Ovary (tissue), 9 donors: ENCODE measurements around the gene ARHGEF10L. TPM values are rescaled to one million over a fixed set of nuclear protein-coding genes. Genes with fewer than 3 reads are reported as not detected.

ENCODE experiments used
- DNase-seq, 5 donors: peaks; one replicate each; pipeline ENCODE4 v3.0.0-alpha.2; 2019 to 2020
- H3K27ac ChIP-seq, 2 donors: fragments of 200-600 bp; one replicate each; pipeline versions ENCODE4 v1.5.1 to v1.8.0; 2019 to 2022
- H3K27me3 ChIP-seq: fragments of 200-600 bp; one replicate; pipeline ENCODE4 v1.8.0; 2022
- H3K36me3 ChIP-seq: fragments of 200-600 bp; sonication (generic); one replicate; pipeline ENCODE4 v1.5.1; 2019
- H3K4me1 ChIP-seq: one replicate; pipeline ENCODE4 v1.8.1; 2013; ENCODE audit warnings: mild to moderate bottlenecking, moderate library complexity; ENCODE audit not compliant: insufficient read depth
- H3K4me3 ChIP-seq: fragments of 200-600 bp; sonication (generic); one replicate; pipeline ENCODE4 v1.5.1; 2017
- H3K9me3 ChIP-seq, 2 donors: fragments of 200-600 bp in 1 of 2; sonication (generic) in 1 of 2; one replicate each; pipeline versions ENCODE4 v1.5.1 to v1.8.1; 2013 to 2019; ENCODE audit warnings: mild to moderate bottlenecking in 1 of 2, moderate library complexity in 1 of 2
- CTCF ChIP-seq, 3 donors: fragments of 450-650 bp in 2 of 3; fragments of 200-600 bp in 1 of 3; IDR thresholded peaks; one replicate each; pipeline versions ENCODE4 v1.5.1 to v1.8.0; 2016 to 2022; ENCODE audit warnings: antibody characterized with exemption in 3 of 3, mild to moderate bottlenecking in 1 of 3
- EP300 ChIP-seq: sonication (generic); formaldehyde crosslinking; IDR thresholded peaks from one replicate; pipeline ENCODE4 v1.6.1; 2017; ENCODE audit warnings: antibody characterized with exemption
- POLR2A ChIP-seq: fragments of 450-650 bp; IDR thresholded peaks from one replicate; pipeline ENCODE4 v1.6.1; 2017; ENCODE audit warnings: antibody characterized with exemption, mild to moderate bottlenecking, moderate library complexity
- WGBS, 3 donors: extraction: QIAGEN DNeasy Blood & Tissue Kit in 1 of 3; methylation state at CpG; one replicate each; pipeline versions ENCODE4 v1.1.5 to v1.1.7; 2013 to 2017; 5-methylcytosine and 5-hydroxymethylcytosine counted together
- intact Hi-C, 4 donors: fragments of 100-400 bp; cut with DNase I; formaldehyde crosslinking; loops; one replicate each; pipeline versions ENCODE4 v1.11.0 to v1.15.1; 2022 to 2023
- polyA plus RNA-seq, 2 donors: library from polyadenylated mRNA; stranded (reverse); fragments of 200-250 nt in 1 of 2; fragments of 350-450 nt in 1 of 2; fragmentation: Illumina TruSeq in 1 of 2; extraction: RNeasy Lipid Tissue Mini Kit (QIAGEN cat#74804) in 1 of 2; gene quantifications; one replicate each; pipeline ENCODE4 v1.2.3, GENCODE V29; 2013 to 2014
- total RNA-seq, 7 donors: library from RNA; depleted of rRNA in 2 of 7; stranded (reverse); fragments of >200 nt in 2 of 7; fragmentation: NEBNext Ultra II Directional in 3 of 7; extraction: Animal tissue kit (Norgen Biotek cat#: 25700) in 3 of 7; gene quantifications; one replicate each; pipeline versions ENCODE4 v1.1.0 to v1.2.4, GENCODE V29; 2016 to 2023
- donor health status: DM: no; HTN: no; CAD: no; lungs with moderate emphysema.
- donor health status: DM: no; HTN: no; CAD: no.
- donor health status: Bipolar disorder and iron deficiency.
- donor health status: DM: yes; HTN: yes; CAD: no.
- donor health status: DM: no; HTN: no; CAD: no.
- donor health status: DM: yes; HTN: yes; CAD: no.

Gene ARHGEF10L
- total and polyA plus RNA-seq, 9 donors, result 3.6 to 23.0 (median 18.3) TPM

GRCh38 chr1:17668624-17669175 is 129.2 kb downstream of the ARHGEF10L start:
- Histone ChIP-seq H3K9me3 (no peaks in the 10 kb centered on the region), H3K27ac (no peak overlapping the region), H3K36me3 (no peaks in the 10 kb centered on the region), H3K4me1 (peaks cover 3% of the 10 kb centered on the region), H3K27me3 (no peaks in the 10 kb centered on the region), H3K4me3 (no peak overlapping the region)
- no peak for DNase-seq
- WGBS, 3 donors, result 73 to 80% (median 77%) methylated on average over 20 of the region's 20 CpGs
- TF ChIP-seq EP300 (no peak), CTCF (IDR thresholded peaks at IDR 0.05) (no peak)
- intact Hi-C loops, result loop anchor here in 1 of 4 donors (10.0 kb wide), 1 partner anchor 906 kb away; no protein-coding TSS in a partner anchor

- H3K27ac ChIP-seq, result no peak overlapping the region
- DNase-seq, result no peak
- TF ChIP-seq CTCF (IDR thresholded peaks at IDR 0.05) (no peak), EP300 (no peak), POLR2A (no peak)
- no peaks in the 10 kb centered on the region for H3K36me3 ChIP-seq
- no peaks in the 10 kb centered on the region for H3K9me3 ChIP-seq
- intact Hi-C loops, result loop anchor here in 1 of 4 donors (10.0 kb wide), 1 partner anchor 905 kb away; no protein-coding TSS in a partner anchor
- 87 to 94% (median 90%) methylated on average over 9 of the region's 9 CpGs for WGBS, 3 donors
- H3K4me1 ChIP-seq, result peaks cover 3% of the 10 kb centered on the region
- H3K4me3 ChIP-seq, result no peak overlapping the region
- no peaks in the 10 kb centered on the region for H3K27me3 ChIP-seq
Measured at GRCh38 chr1:17669305-17669704, 129.8 kb downstream of the ARHGEF10L start.

- Histone ChIP-seq H3K36me3 (no peaks in the 10 kb centered on the region), H3K4me1 (peaks cover 3% of the 10 kb centered on the region), H3K27ac (no peak overlapping the region), H3K4me3 (no peak overlapping the region), H3K9me3 (no peaks in the 10 kb centered on the region), H3K27me3 (no peaks in the 10 kb centered on the region)
- WGBS, 3 donors, result 85 to 90% (median 89%) methylated on average over 25 to 26 of the region's 26 CpGs
- no peak for TF ChIP-seq EP300
- TF ChIP-seq CTCF (IDR thresholded peaks at IDR 0.05), result no peak
- TF ChIP-seq POLR2A, result no peak
- no peak for DNase-seq
- intact Hi-C loops, result loop anchor here in 1 of 4 donors (10.0 kb wide), 1 partner anchor 905 kb away; no protein-coding TSS in a partner anchor
Measured at GRCh38 chr1:17669866-17670451, 130.5 kb downstream of the ARHGEF10L start.

GRCh38 chr1:17670587-17671313 is 131.3 kb downstream of the ARHGEF10L start:
- intact Hi-C loops, result no loop called here
- TF ChIP-seq CTCF (IDR thresholded peaks at IDR 0.05) (no peak), EP300 (no peak), POLR2A (no peak)
- 89 to 91% (median 91%) methylated on average over 27 of the region's 27 CpGs for WGBS, 3 donors
- no peak for DNase-seq
- no peaks in the 10 kb centered on the region for H3K27me3 ChIP-seq
- peaks cover 5% of the 10 kb centered on the region for H3K4me1 ChIP-seq
- no peak overlapping the region for H3K4me3 ChIP-seq
- no peaks in the 10 kb centered on the region for H3K36me3 ChIP-seq
- no peak overlapping the region for H3K27ac ChIP-seq
- H3K9me3 ChIP-seq, result no peaks in the 10 kb centered on the region
